ENCODE measurements around the gene LNPEP. TPM values are rescaled to one million over a fixed set of nuclear protein-coding genes. Genes with fewer than 3 reads are reported as not detected.

Gene LNPEP
- total RNA-seq, 4 donors from 2014 or later, result 64.8 to 111 (median 80.5) TPM

DNA sequence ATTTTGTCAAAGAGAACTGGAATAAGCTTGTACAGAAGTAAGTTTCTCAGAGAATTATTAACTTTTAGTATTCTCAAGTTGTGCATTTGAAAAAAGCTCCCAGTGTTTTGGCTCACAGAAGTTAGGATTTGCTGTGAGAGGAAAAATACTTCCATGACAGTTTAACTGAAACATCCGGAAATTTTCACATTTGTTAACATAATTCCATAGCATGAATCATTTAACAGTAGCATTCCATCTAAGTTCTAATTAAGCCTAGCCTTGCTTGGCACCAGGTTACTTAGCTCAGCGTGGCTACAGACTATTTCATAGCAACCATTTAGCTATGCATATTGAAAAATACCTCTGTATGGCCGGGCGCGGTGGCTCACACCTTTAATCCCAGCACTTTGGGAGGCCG, 90.8 kb downstream of the LNPEP start:
- no peak for ATAC-seq
- Histone ChIP-seq H3K4me1 (no peaks in the 10 kb centered on the region), H3K9me3 (no peaks in the 10 kb centered on the region), H3K36me3 (peaks cover 3 to 86% of the 10 kb centered on the region in 2 donors), H3K4me3 (no peak overlapping the region), H3K27ac (no peak overlapping the region), H3K27me3 (no peaks in the 10 kb centered on the region)
- TF ChIP-seq POLR2AphosphoS5 (IDR thresholded peaks at IDR 0.05) (no peak), POLR2A (IDR thresholded peaks at IDR 0.05) (no peak), EP300 (IDR thresholded peaks at IDR 0.05) (no peak)
- TF ChIP-seq, protein P1, sequence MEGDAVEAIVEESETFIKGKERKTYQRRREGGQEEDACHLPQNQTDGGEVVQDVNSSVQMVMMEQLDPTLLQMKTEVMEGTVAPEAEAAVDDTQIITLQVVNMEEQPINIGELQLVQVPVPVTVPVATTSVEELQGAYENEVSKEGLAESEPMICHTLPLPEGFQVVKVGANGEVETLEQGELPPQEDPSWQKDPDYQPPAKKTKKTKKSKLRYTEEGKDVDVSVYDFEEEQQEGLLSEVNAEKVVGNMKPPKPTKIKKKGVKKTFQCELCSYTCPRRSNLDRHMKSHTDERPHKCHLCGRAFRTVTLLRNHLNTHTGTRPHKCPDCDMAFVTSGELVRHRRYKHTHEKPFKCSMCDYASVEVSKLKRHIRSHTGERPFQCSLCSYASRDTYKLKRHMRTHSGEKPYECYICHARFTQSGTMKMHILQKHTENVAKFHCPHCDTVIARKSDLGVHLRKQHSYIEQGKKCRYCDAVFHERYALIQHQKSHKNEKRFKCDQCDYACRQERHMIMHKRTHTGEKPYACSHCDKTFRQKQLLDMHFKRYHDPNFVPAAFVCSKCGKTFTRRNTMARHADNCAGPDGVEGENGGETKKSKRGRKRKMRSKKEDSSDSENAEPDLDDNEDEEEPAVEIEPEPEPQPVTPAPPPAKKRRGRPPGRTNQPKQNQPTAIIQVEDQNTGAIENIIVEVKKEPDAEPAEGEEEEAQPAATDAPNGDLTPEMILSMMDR (IDR thresholded peaks at IDR 0.05), result no peak
- 54 to 73% methylated on average over 1 to 5 of the region's 6 CpGs for WGBS, 2 donors (ENCODE audit: low coverage in 1 of 2)

DNA sequence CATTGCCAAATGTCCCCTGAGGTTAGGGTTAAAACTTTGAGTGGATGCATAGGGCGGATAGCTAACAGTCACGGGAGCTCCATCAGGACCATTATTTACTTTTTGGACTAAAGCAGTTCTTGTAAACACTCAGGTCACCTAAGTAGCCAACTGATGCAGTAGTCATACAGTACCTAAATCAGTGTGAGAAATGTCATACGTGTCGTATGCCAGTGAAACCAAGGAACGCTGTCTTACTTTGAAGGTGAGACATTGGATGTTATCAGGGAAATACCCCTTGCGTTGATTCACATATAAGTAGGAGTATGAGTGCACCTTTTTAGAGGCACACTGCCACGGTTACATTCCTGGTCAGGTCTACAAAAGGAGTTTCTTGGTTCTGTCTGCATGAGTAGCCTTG, 101.9 kb downstream of the LNPEP start:
- H3K4me3 ChIP-seq, result no peak overlapping the region
- no peaks in the 10 kb centered on the region for H3K27me3 ChIP-seq
- peaks cover 0 to 43% of the 10 kb centered on the region in 2 donors for H3K36me3 ChIP-seq
- no peak overlapping the region for H3K27ac ChIP-seq
- WGBS, 2 donors (ENCODE audit: low coverage in 1 of 2), result 69 to 81% methylated on average over 3 to 7 of the region's 7 CpGs
- H3K4me1 ChIP-seq, result no peaks in the 10 kb centered on the region
- TF ChIP-seq EP300 (IDR thresholded peaks at IDR 0.05) (no peak), POLR2A (IDR thresholded peaks at IDR 0.05) (no peak), POLR2AphosphoS5 (IDR thresholded peaks at IDR 0.05) (no peak)
- TF ChIP-seq, protein P1 (IDR thresholded peaks at IDR 0.05), result no peak
- H3K9me3 ChIP-seq, result no peaks in the 10 kb centered on the region
- ATAC-seq, result no peak

DNA sequence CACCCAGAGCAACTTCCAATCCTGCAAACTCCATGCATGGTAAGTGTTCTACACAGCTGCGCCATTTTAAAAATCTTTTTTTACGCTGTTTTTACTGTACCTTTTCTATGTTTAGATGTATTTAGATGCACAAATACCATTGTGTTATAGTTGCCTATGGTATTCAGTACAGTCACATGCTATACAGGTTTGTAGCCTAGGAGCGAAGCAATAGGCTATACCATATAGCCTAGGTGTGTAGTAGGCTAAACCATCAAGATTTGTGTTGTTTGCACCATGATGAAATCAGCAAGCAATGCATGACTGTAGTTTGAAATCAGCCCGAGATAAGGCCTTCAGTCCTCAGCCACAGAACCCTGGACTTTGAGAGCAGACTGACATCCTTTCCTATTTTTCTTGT, 105.4 kb downstream of the LNPEP start:
- peaks cover 0 to 12% of the 10 kb centered on the region in 2 donors for H3K36me3 ChIP-seq
- H3K27me3 ChIP-seq, result no peaks in the 10 kb centered on the region
- ATAC-seq, result no peak
- H3K27ac ChIP-seq, result no peak overlapping the region
- H3K4me3 ChIP-seq, result no peak overlapping the region
- no peaks in the 10 kb centered on the region for H3K9me3 ChIP-seq
- TF ChIP-seq POLR2AphosphoS5 (IDR thresholded peaks at IDR 0.05) (no peak), POLR2A (IDR thresholded peaks at IDR 0.05) (no peak)
- TF ChIP-seq, protein P1 (IDR thresholded peaks at IDR 0.05), result no peak
- WGBS, 2 donors (ENCODE audit: low coverage in 1 of 2), result 96 to 100% methylated on average over 3 to 4 of the region's 4 CpGs
- H3K4me1 ChIP-seq, result no peaks in the 10 kb centered on the region

DNA sequence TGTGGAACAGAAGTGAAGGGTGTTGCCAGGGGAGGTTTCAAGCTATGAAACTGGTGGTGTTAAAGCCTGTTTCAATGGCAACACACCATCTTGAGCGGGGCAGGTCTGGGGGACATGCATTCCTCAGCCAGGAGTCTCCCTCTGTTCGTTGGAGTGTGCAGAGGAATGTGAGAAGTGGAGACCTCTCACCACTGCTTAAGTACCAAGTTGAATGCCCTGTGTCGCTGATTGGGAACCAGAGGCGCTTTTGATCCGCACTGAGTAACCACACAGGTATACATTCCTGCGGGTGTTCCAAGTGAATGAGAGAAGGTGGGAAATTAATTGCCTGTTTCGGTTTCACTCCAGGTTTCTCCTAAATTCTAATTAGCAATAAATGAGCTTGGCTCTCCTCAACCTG, 107.1 kb downstream of the LNPEP start:
- H3K9me3 ChIP-seq, result no peaks in the 10 kb centered on the region
- no peak for ATAC-seq
- TF ChIP-seq POLR2AphosphoS5 (IDR thresholded peaks at IDR 0.05) (no peak), EP300 (IDR thresholded peaks at IDR 0.05) (no peak), POLR2A (IDR thresholded peaks at IDR 0.05) (no peak)
- TF ChIP-seq, protein P1 (IDR thresholded peaks at IDR 0.05), result no peak
- no peak overlapping the region for H3K27ac ChIP-seq
- H3K27me3 ChIP-seq, result no peaks in the 10 kb centered on the region
- WGBS, 2 donors (ENCODE audit: low coverage in 1 of 2), result 93% methylated on average over 3 to 4 of the region's 7 CpGs
- H3K36me3 ChIP-seq, result no peaks in the 10 kb centered on the region
- H3K4me3 ChIP-seq, result no peak overlapping the region
- H3K4me1 ChIP-seq, result no peaks in the 10 kb centered on the region

DNA sequence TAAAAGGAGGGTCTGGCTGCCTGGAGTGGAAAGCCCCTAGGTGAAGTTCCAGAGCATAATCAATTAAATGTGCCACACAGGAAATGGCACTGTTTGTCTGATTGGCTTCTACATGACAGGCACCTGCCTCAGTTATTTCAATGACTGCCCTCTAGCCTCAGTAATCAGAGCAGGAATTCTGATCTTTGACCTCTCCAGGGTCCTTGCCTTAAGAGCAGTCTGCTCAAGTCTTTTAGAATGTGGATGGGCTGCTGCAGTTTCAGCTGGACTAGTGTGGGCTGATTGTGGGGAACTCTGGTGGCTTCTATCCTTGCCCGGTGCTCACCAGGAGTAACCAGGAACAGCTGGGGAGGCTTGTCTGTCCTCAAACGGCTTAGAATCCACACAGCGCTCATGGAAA, 107.6 kb downstream of the LNPEP start:
- Histone ChIP-seq H3K4me1 (no peaks in the 10 kb centered on the region), H3K9me3 (no peaks in the 10 kb centered on the region), H3K27me3 (no peaks in the 10 kb centered on the region), H3K4me3 (no peak overlapping the region), H3K27ac (no peak overlapping the region), H3K36me3 (no peaks in the 10 kb centered on the region)
- no peak for ATAC-seq
- TF ChIP-seq POLR2A (IDR thresholded peaks at IDR 0.05) (no peak), POLR2AphosphoS5 (IDR thresholded peaks at IDR 0.05) (no peak), EP300 (IDR thresholded peaks at IDR 0.05) (no peak)
- TF ChIP-seq, protein P1 (IDR thresholded peaks at IDR 0.05), result no peak
- WGBS, 2 donors (ENCODE audit: low coverage in 1 of 2), result 80% methylated on average over 1 of the region's 3 CpGs; no CpG with 5 or more reads in 1 of the 2 donors
